PC-9 (cell line): ENCODE measurements around the gene ALAS2. TPM values are rescaled to one million over a fixed set of nuclear protein-coding genes. Genes with fewer than 3 reads are reported as not detected.
A peak's percentile ranks its signal among the peaks of the same experiment; 100 is the strongest.

Experiments used
- BruUV-seq: library from RNA; stranded (reverse); fragments of 400-500 nt; replicated peaks from 2 replicates; lab custom pipeline; 2021; lab: Mats Ljungman, UMichigan
- CTCF ChIA-PET: fragments of 300-600 bp; sonication (Branson Sonifier 250); formaldehyde crosslinking; loops from one replicate; lab custom pipeline; 2022; ENCODE audit warnings: antibody characterized with exemption; lab: Charles Lee
- POLR2A ChIA-PET: fragments of 300-600 bp; sonication (Branson Sonifier 250); formaldehyde crosslinking; loops from one replicate; lab custom pipeline; 2022; ENCODE audit warnings: antibody characterized with exemption; ENCODE audit not compliant: unreplicated experiment; lab: Charles Lee
- DNase-seq, 2 experiments: peaks; one replicate each; pipeline versions ENCODE4 v3.0.0 to v3.0.0-alpha.2; 2015 to 2022; ENCODE audit warnings: mixed read lengths in 1 of 2
- H2AFZ ChIP-seq: fragments of 200-600 bp; sonication (generic); 2 replicates; pipeline ENCODE4 v1.8.1; 2017; ENCODE audit warnings: antibody characterized with exemption
- H3F3A ChIP-seq: fragments of 200-600 bp; sonication (generic); 2 replicates; pipeline ENCODE4 v1.8.1; 2017; ENCODE audit warnings: antibody characterized with exemption, mild to moderate bottlenecking, low read depth; ENCODE audit not compliant: insufficient read depth
- H3K27ac ChIP-seq: fragments of 200-600 bp; sonication (generic); 2 replicates; pipeline ENCODE4 v1.6.1; 2016; ENCODE audit warnings: mixed run types
- H3K27me3 ChIP-seq: fragments of 200-600 bp; sonication (generic); 2 replicates; pipeline ENCODE4 v1.6.1; 2016; ENCODE audit warnings: low read depth, mixed run types; ENCODE audit not compliant: insufficient read depth
- H3K36me3 ChIP-seq: fragments of 200-600 bp; sonication (generic); 2 replicates; pipeline ENCODE4 v1.6.1; 2016; ENCODE audit warnings: low read depth, mixed run types
- H3K4me1 ChIP-seq: fragments of 200-600 bp; sonication (generic); replicated peaks from 2 replicates; pipeline ENCODE4 v1.6.1; 2016; ENCODE audit warnings: mixed run types; ENCODE audit not compliant: insufficient read depth
- H3K4me2 ChIP-seq: fragments of 200-600 bp; sonication (generic); 2 replicates; pipeline ENCODE4 v1.6.1; 2017; ENCODE audit warnings: mixed run types
- H3K4me3 ChIP-seq: fragments of 200-600 bp; sonication (generic); 2 replicates; pipeline ENCODE4 v1.6.1; 2016; ENCODE audit warnings: mixed run types
- H3K79me2 ChIP-seq: fragments of 200-600 bp; sonication (generic); 2 replicates; pipeline ENCODE4 v1.6.1; 2017; ENCODE audit warnings: low read depth, mixed run types
- H3K9me2 ChIP-seq: fragments of 200-600 bp; sonication (generic); 2 replicates; pipeline ENCODE4 v1.8.1; 2017; ENCODE audit warnings: mild to moderate bottlenecking; ENCODE audit not compliant: insufficient read depth
- H3K9me3 ChIP-seq: fragments of 200-600 bp; sonication (generic); 2 replicates; pipeline ENCODE4 v1.8.1; 2016; ENCODE audit warnings: low read depth; ENCODE audit not compliant: insufficient read depth
- H4K20me1 ChIP-seq: fragments of 200-600 bp; sonication (generic); 2 replicates; pipeline ENCODE4 v1.8.1; 2017; ENCODE audit not compliant: insufficient read depth
- EZH2 ChIP-seq: fragments of 200-600 bp; sonication (generic); IDR thresholded peaks from 2 replicates; pipeline ENCODE4 v1.8.0; 2017; ENCODE audit warnings: antibody characterized with exemption, low read depth
- intact Hi-C: fragments of 100-400 bp; cut with micrococcal nuclease; formaldehyde crosslinking; loops from one replicate; pipeline ENCODE4 v1.10.0; 2022; ENCODE audit not compliant: unreplicated experiment
- total RNA-seq: library from RNA; stranded (reverse); gene quantifications from 2 replicates; pipeline ENCODE4 v1.2.3, GENCODE V29; 2021
- TF ChIP-seq, protein P1 (sequence below): fragments of 200-600 bp; sonication (generic); conservative IDR thresholded peaks from 2 replicates; pipeline ENCODE4 v1.6.1; 2017; ENCODE audit warnings: mixed run types, antibody characterized with exemption, mild to moderate bottlenecking, moderate library complexity

ALAS2 gene
- total RNA-seq, 1 experiment from 2014 or later, result not detected

DNA sequence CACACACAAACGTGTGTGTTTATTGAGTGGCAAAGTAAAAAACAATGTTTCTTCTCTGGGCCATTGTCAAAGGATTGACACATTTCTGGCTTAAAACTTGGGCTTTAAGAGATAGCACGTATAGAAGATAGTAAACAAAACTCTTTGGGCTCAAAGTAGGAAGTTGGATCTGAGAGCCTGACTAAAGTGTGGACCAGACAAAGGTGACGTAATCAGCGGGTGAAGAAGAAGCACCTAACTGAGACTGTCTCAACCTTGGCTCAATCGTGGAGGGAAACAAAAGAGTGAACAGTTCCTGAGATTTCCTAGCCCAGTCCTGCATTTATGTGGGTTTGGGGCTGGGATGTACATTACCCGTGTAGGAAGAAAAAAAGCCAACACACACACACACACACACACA lies 50.4 kb downstream of the ALAS2 start:
- TF ChIP-seq, protein P1, sequence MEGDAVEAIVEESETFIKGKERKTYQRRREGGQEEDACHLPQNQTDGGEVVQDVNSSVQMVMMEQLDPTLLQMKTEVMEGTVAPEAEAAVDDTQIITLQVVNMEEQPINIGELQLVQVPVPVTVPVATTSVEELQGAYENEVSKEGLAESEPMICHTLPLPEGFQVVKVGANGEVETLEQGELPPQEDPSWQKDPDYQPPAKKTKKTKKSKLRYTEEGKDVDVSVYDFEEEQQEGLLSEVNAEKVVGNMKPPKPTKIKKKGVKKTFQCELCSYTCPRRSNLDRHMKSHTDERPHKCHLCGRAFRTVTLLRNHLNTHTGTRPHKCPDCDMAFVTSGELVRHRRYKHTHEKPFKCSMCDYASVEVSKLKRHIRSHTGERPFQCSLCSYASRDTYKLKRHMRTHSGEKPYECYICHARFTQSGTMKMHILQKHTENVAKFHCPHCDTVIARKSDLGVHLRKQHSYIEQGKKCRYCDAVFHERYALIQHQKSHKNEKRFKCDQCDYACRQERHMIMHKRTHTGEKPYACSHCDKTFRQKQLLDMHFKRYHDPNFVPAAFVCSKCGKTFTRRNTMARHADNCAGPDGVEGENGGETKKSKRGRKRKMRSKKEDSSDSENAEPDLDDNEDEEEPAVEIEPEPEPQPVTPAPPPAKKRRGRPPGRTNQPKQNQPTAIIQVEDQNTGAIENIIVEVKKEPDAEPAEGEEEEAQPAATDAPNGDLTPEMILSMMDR, result no peak
- TF ChIP-seq EZH2, result no peak
- no peaks in the 10 kb centered on the region for H3K9me3 ChIP-seq
- intact Hi-C loops, result no loop called here
- H3K79me2 ChIP-seq, result no peaks in the 10 kb centered on the region
- H3K4me1 ChIP-seq, result peaks cover 5% of the 10 kb centered on the region; the same call in 1 of the 2 replicates
- no TSS peak for BruUV-seq
- H2AFZ ChIP-seq, result no peak overlapping the region
- DNase-seq, result no peak
- H3K4me2 ChIP-seq, result no peak overlapping the region
- H3K4me3 ChIP-seq, result no peak overlapping the region
- H3K9me2 ChIP-seq, result no peaks in the 10 kb centered on the region
- ChIA-PET POLR2A (no interaction called here), CTCF (no interaction called here)
- H3F3A ChIP-seq, result no peaks in the 10 kb centered on the region
- H3K27me3 ChIP-seq, result no peaks in the 10 kb centered on the region
- H3K27ac ChIP-seq, result no peak overlapping the region
- no peaks in the 10 kb centered on the region for H3K36me3 ChIP-seq
- no peaks in the 10 kb centered on the region for H4K20me1 ChIP-seq

DNA sequence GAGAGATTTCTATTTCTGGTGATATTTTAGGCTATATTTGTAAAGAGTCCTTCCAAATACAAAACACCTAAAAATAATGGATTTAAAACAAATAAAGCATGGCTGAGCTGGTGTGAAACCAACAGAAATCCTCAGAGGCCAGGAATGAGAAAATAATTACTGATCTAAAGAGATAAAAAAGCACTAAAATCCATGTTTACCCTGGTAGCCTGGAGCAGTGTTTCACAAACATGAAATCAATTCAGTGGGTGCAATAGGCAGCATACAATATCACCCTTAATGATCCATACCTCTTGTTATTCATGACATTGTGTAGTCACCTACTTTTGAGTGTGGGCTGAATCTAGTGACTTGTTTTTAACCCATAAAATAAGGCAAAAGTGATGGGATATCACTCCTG lies 51.3 kb downstream of the ALAS2 start:
- no peak for TF ChIP-seq EZH2
- TF ChIP-seq, protein P1, result no peak
- Histone ChIP-seq H4K20me1 (no peaks in the 10 kb centered on the region), H3K9me2 (no peaks in the 10 kb centered on the region), H3K36me3 (no peaks in the 10 kb centered on the region), H3K4me2 (no peak overlapping the region), H2AFZ (no peak overlapping the region), H3K9me3 (no peaks in the 10 kb centered on the region), H3K79me2 (no peaks in the 10 kb centered on the region), H3K27me3 (no peaks in the 10 kb centered on the region), H3K4me1 (peaks cover 5% of the 10 kb centered on the region; the same call in 1 of the 2 replicates), H3K27ac (no peak overlapping the region), H3K4me3 (no peak overlapping the region), H3F3A (no peaks in the 10 kb centered on the region)
- intact Hi-C loops, result no loop called here
- DNase-seq, result no peak
- ChIA-PET CTCF (no interaction called here), POLR2A (no interaction called here)
- BruUV-seq, result no TSS peak

DNA sequence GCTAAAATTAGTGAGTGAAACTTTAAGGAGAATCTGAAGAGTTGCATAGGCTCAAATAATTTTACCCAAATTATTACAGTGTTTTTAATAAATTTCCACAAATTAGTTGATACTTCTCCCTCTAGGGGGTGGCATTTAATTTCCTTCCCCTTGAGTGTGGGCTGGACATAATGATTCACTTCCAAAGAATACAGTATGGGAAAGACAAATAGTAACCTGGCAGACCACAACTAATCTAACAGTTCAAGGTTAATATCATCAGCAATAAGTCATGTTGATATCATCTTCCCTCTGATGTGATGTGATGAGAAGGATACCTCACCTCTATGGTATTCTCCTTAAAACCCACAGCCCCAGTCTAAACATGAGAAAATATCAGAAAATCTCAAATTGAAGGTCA lies 52.3 kb downstream of the ALAS2 start:
- Histone ChIP-seq H3K36me3 (no peaks in the 10 kb centered on the region), H3K27me3 (no peaks in the 10 kb centered on the region), H3K9me2 (no peaks in the 10 kb centered on the region), H3K4me2 (no peak overlapping the region), H3K9me3 (no peaks in the 10 kb centered on the region), H3F3A (no peaks in the 10 kb centered on the region), H3K4me3 (no peak overlapping the region), H4K20me1 (no peaks in the 10 kb centered on the region), H3K4me1 (peaks cover 5% of the 10 kb centered on the region; the same call in 1 of the 2 replicates), H2AFZ (no peak overlapping the region), H3K27ac (no peak overlapping the region), H3K79me2 (no peaks in the 10 kb centered on the region)
- no peak for TF ChIP-seq EZH2
- TF ChIP-seq, protein P1, result peak; percentile 41; the same call in 1 of the 2 replicates
- peak in 1 of 2 experiments; percentile 66 for DNase-seq
- POLR2A ChIA-PET, result no interaction called here
- intact Hi-C loops, result no loop called here
- CTCF ChIA-PET, result no interaction called here
- BruUV-seq, result no TSS peak
